Prostate gland (tissue), 2 donors: ENCODE measurements around the gene SPINK1. TPM values are rescaled to one million over a fixed set of nuclear protein-coding genes. Genes with fewer than 3 reads are reported as not detected.

Experiments
- DNase-seq: peaks from one replicate; pipeline ENCODE4 v3.0.0-alpha.2; 2019; ENCODE audit warnings: low spot score
- H3K27ac ChIP-seq, 2 donors: fragments of 200-600 bp; sonication (generic); 2 replicates each; pipeline ENCODE4 v1.5.1; 2017 to 2019
- H3K27me3 ChIP-seq: fragments of 200-600 bp; sonication (generic); replicated peaks from 2 replicates; pipeline ENCODE4 v1.5.1; 2019; ENCODE audit not compliant: insufficient read depth
- H3K36me3 ChIP-seq, 2 donors: fragments of 200-600 bp; sonication (generic); 1 replicate in 1 of 2; 2 replicates in 1 of 2; pipeline versions ENCODE4 v1.5.1 to v1.8.1; 2017 to 2019
- H3K4me1 ChIP-seq: fragments of 200-600 bp; sonication (generic); replicated peaks from 2 replicates; pipeline ENCODE4 v1.5.1; 2019
- H3K4me3 ChIP-seq, 2 donors: fragments of 200-600 bp; sonication (generic); 2 replicates each; pipeline ENCODE4 v1.5.1; 2017 to 2019
- H3K9me3 ChIP-seq: fragments of 200-600 bp; sonication (generic); 2 replicates; pipeline ENCODE4 v1.5.1; 2017
- CTCF ChIP-seq, 4 experiments: fragments of 200-600 bp in 2 of 4; fragments of 450-650 bp in 2 of 4; sonication (generic) in 2 of 4; IDR thresholded peaks; 1 replicate in 3 of 4; 2 replicates in 1 of 4; pipeline ENCODE4 v1.5.1; 2016 to 2019; ENCODE audit warnings: antibody characterized with exemption in 4 of 4, mild to moderate bottlenecking in 2 of 4, moderate library complexity in 2 of 4
- POLR2A ChIP-seq: fragments of 450-650 bp; IDR thresholded peaks from one replicate; pipeline ENCODE4 v1.6.1; 2016; ENCODE audit warnings: antibody characterized with exemption, mild to moderate bottlenecking
- POLR2AphosphoS5 ChIP-seq: sonication (generic); formaldehyde crosslinking; IDR thresholded peaks from one replicate; pipeline ENCODE4 v1.6.1; 2017; ENCODE audit warnings: antibody characterized with exemption
- WGBS: methylation state at CpG from one replicate; pipeline ENCODE4 v1.1.5; 2018; 5-methylcytosine and 5-hydroxymethylcytosine counted together
- intact Hi-C: fragments of 100-400 bp; cut with DNase I; formaldehyde crosslinking; loops from one replicate; pipeline ENCODE4 v1.14.2; 2022
- total RNA-seq, 2 donors: library from RNA; depleted of rRNA; stranded (reverse); fragments of >200 nt; gene quantifications; one replicate each; pipeline ENCODE4 v1.1.0, GENCODE V29; 2016

SPINK1 gene
- total RNA-seq, 2 donors from 2014 or later: 3.7 TPM; not detected in 1

GRCh38 chr5:147796556-147797308 lies 34.7 kb downstream of the SPINK1 start:
- Histone ChIP-seq H3K36me3 (no peaks in the 10 kb centered on the region), H3K4me1 (no peaks in the 10 kb centered on the region), H3K4me3 (no peak overlapping the region), H3K27me3 (no peaks in the 10 kb centered on the region), H3K9me3 (no peaks in the 10 kb centered on the region), H3K27ac (no peak overlapping the region)
- WGBS: 77% methylated on average over 6 of the region's 6 CpGs
- no peak for TF ChIP-seq CTCF (IDR thresholded peaks at IDR 0.05)
- TF ChIP-seq POLR2A: no peak
- TF ChIP-seq POLR2AphosphoS5: no peak
- no peak for DNase-seq
- intact Hi-C loops: no loop called here

- no peaks in the 10 kb centered on the region for H3K27me3 ChIP-seq
- H3K4me1 ChIP-seq: no peaks in the 10 kb centered on the region
- no peak for DNase-seq
- no peak overlapping the region for H3K4me3 ChIP-seq
- H3K27ac ChIP-seq: no peak overlapping the region
- intact Hi-C loops: no loop called here
- H3K36me3 ChIP-seq: no peaks in the 10 kb centered on the region
- TF ChIP-seq POLR2A: no peak
- no peak for TF ChIP-seq CTCF (IDR thresholded peaks at IDR 0.05)
- no peak for TF ChIP-seq POLR2AphosphoS5
- no peaks in the 10 kb centered on the region for H3K9me3 ChIP-seq
- WGBS: 70% methylated on average over 6 of the region's 6 CpGs
Measured at GRCh38 chr5:147791181-147791580, 40.3 kb downstream of the SPINK1 start.

- no peak overlapping the region for H3K27ac ChIP-seq
- 73% methylated on average over 2 of the region's 2 CpGs for WGBS
- H3K27me3 ChIP-seq: no peaks in the 10 kb centered on the region
- DNase-seq: no peak
- no peak overlapping the region for H3K4me3 ChIP-seq
- H3K4me1 ChIP-seq: no peaks in the 10 kb centered on the region
- no peaks in the 10 kb centered on the region for H3K36me3 ChIP-seq
- intact Hi-C loops: no loop called here
- no peaks in the 10 kb centered on the region for H3K9me3 ChIP-seq
- TF ChIP-seq POLR2A: no peak
- no peak for TF ChIP-seq CTCF (IDR thresholded peaks at IDR 0.05)
- TF ChIP-seq POLR2AphosphoS5: no peak
Measured at GRCh38 chr5:147789820-147790219, 41.7 kb downstream of the SPINK1 start.

- Histone ChIP-seq H3K4me1 (no peaks in the 10 kb centered on the region), H3K4me3 (no peak overlapping the region), H3K9me3 (no peaks in the 10 kb centered on the region), H3K27me3 (peaks cover 1% of the 10 kb centered on the region), H3K27ac (no peak overlapping the region), H3K36me3 (no peaks in the 10 kb centered on the region)
- no peak for DNase-seq
- intact Hi-C loops: no loop called here
- TF ChIP-seq POLR2A (no peak), POLR2AphosphoS5 (no peak), CTCF (IDR thresholded peaks at IDR 0.05) (no peak)
Measured at GRCh38 chr5:147788023-147788422, 43.4 kb downstream of the SPINK1 start.

- Histone ChIP-seq H3K9me3 (no peaks in the 10 kb centered on the region), H3K27me3 (peaks cover 2% of the 10 kb centered on the region), H3K4me1 (no peaks in the 10 kb centered on the region), H3K36me3 (no peaks in the 10 kb centered on the region), H3K27ac (no peak overlapping the region), H3K4me3 (no peak overlapping the region)
- 80% methylated on average over 2 of the region's 2 CpGs for WGBS
- no peak for DNase-seq
- no peak for TF ChIP-seq POLR2A
- no peak for TF ChIP-seq POLR2AphosphoS5
- TF ChIP-seq CTCF (IDR thresholded peaks at IDR 0.05): no peak
- intact Hi-C loops: no loop called here
Measured at GRCh38 chr5:147786142-147786541, 45.3 kb downstream of the SPINK1 start.
